ENCODE measurements around the gene D2HGDH.

D2HGDH gene

GRCh38 chr2:241720560-241720959, 13.9 kb upstream of the D2HGDH start:
- H3K4me3 ChIP-seq (ENCODE audit: low read length), result no peak overlapping the region
- H3K27me3 ChIP-seq (ENCODE audit: control insufficient read depth, low read length), result no peaks in the 10 kb centered on the region
- H3F3A ChIP-seq (ENCODE audit: control insufficient read depth, insufficient read depth), result peaks cover 4% of the 10 kb centered on the region; the same call in 1 of the 2 replicates
- no peak for TF ChIP-seq EZH2phosphoT487 (IDR thresholded peaks at IDR 0.05; ENCODE audit: borderline replicate concordance, low read length)
- TF ChIP-seq CTCF (IDR thresholded peaks at IDR 0.05; ENCODE audit: low read depth, low read length, poor library complexity, severe bottlenecking), result no peak
- no peaks in the 10 kb centered on the region for H3K4me1 ChIP-seq (ENCODE audit: control insufficient read depth, low read length)
- no peak overlapping the region for H3K4me2 ChIP-seq (ENCODE audit: low read length)
- H3K79me2 ChIP-seq (ENCODE audit: control insufficient read depth, low read length), result no peaks in the 10 kb centered on the region
- peaks cover 9% of the 10 kb centered on the region; the same call in 1 of the 2 replicates for H3K9me3 ChIP-seq (ENCODE audit: control insufficient read depth, insufficient read depth, low read length)
- H3K9me2 ChIP-seq (replicated peaks; ENCODE audit: control insufficient read depth, low read length), result no peaks in the 10 kb centered on the region
- peaks cover 78% of the 10 kb centered on the region for H3K36me3 ChIP-seq (ENCODE audit: control insufficient read depth, low read length)
- no peak overlapping the region for H3K27ac ChIP-seq (ENCODE audit: low read depth, low read length)
- H4K20me1 ChIP-seq (ENCODE audit: control insufficient read depth, insufficient read depth, low read depth, low read length), result no peaks in the 10 kb centered on the region

- TF ChIP-seq EZH2phosphoT487 (IDR thresholded peaks at IDR 0.05; ENCODE audit: borderline replicate concordance, low read length) (no peak), CTCF (IDR thresholded peaks at IDR 0.05; ENCODE audit: low read depth, low read length, poor library complexity, severe bottlenecking) (no peak)
- H3K36me3 ChIP-seq (ENCODE audit: control insufficient read depth, low read length), result peaks cover 68% of the 10 kb centered on the region
- no peaks in the 10 kb centered on the region for H3K4me1 ChIP-seq (ENCODE audit: control insufficient read depth, low read length)
These were observed 12.6 kb upstream of the D2HGDH start for GRCh38 chr2:241721852-241722251.

GRCh38 chr2:241722896-241723454, 11.5 kb upstream of the D2HGDH start:
- TF ChIP-seq CTCF (IDR thresholded peaks at IDR 0.05; ENCODE audit: low read depth, low read length, poor library complexity, severe bottlenecking) (no peak), EZH2phosphoT487 (IDR thresholded peaks at IDR 0.05; ENCODE audit: borderline replicate concordance, low read length) (no peak)
- Histone ChIP-seq H3K4me1 (ENCODE audit: control insufficient read depth, low read length) (no peaks in the 10 kb centered on the region), H3K4me2 (ENCODE audit: low read length) (no peak overlapping the region), H3K27ac (ENCODE audit: low read depth, low read length) (no peak overlapping the region), H3K4me3 (ENCODE audit: low read length) (no peak overlapping the region), H3K27me3 (ENCODE audit: control insufficient read depth, low read length) (no peaks in the 10 kb centered on the region), H3F3A (ENCODE audit: control insufficient read depth, insufficient read depth) (no peaks in the 10 kb centered on the region), H3K9me2 (replicated peaks; ENCODE audit: control insufficient read depth, low read length) (no peaks in the 10 kb centered on the region), H3K36me3 (ENCODE audit: control insufficient read depth, low read length) (peaks cover 68% of the 10 kb centered on the region), H3K9me3 (ENCODE audit: control insufficient read depth, insufficient read depth, low read length) (peaks cover 9% of the 10 kb centered on the region; the same call in 1 of the 2 replicates), H4K20me1 (ENCODE audit: control insufficient read depth, insufficient read depth, low read depth, low read length) (no peaks in the 10 kb centered on the region), H3K79me2 (ENCODE audit: control insufficient read depth, low read length) (no peaks in the 10 kb centered on the region)

More at GRCh38 chr2:241721852-241722251, 12.6 kb upstream of the D2HGDH start:
- H3K9me3 ChIP-seq (ENCODE audit: control insufficient read depth, insufficient read depth, low read length), result peaks cover 9% of the 10 kb centered on the region; the same call in 1 of the 2 replicates
- no peak overlapping the region for H3K27ac ChIP-seq (ENCODE audit: low read depth, low read length)
- H3K79me2 ChIP-seq (ENCODE audit: control insufficient read depth, low read length), result no peaks in the 10 kb centered on the region
- H3K9me2 ChIP-seq (replicated peaks; ENCODE audit: control insufficient read depth, low read length), result no peaks in the 10 kb centered on the region
- no peak overlapping the region for H3K4me2 ChIP-seq (ENCODE audit: low read length)
- H3K4me3 ChIP-seq (ENCODE audit: low read length), result no peak overlapping the region
- H4K20me1 ChIP-seq (ENCODE audit: control insufficient read depth, insufficient read depth, low read depth, low read length), result no peaks in the 10 kb centered on the region
- H3F3A ChIP-seq (ENCODE audit: control insufficient read depth, insufficient read depth), result peaks cover 4% of the 10 kb centered on the region; the same call in 1 of the 2 replicates
- H3K27me3 ChIP-seq (ENCODE audit: control insufficient read depth, low read length), result no peaks in the 10 kb centered on the region

All from DOHH2 (cell line).